ENCODE data around the gene ACOT2.

- TF ChIP-seq, protein P1, sequence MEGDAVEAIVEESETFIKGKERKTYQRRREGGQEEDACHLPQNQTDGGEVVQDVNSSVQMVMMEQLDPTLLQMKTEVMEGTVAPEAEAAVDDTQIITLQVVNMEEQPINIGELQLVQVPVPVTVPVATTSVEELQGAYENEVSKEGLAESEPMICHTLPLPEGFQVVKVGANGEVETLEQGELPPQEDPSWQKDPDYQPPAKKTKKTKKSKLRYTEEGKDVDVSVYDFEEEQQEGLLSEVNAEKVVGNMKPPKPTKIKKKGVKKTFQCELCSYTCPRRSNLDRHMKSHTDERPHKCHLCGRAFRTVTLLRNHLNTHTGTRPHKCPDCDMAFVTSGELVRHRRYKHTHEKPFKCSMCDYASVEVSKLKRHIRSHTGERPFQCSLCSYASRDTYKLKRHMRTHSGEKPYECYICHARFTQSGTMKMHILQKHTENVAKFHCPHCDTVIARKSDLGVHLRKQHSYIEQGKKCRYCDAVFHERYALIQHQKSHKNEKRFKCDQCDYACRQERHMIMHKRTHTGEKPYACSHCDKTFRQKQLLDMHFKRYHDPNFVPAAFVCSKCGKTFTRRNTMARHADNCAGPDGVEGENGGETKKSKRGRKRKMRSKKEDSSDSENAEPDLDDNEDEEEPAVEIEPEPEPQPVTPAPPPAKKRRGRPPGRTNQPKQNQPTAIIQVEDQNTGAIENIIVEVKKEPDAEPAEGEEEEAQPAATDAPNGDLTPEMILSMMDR (IDR thresholded peaks at IDR 0.05): no peak
- no peak for TF ChIP-seq POLR2A (IDR thresholded peaks at IDR 0.05)
These were observed 795 bp upstream of the ACOT2 start for GRCh38 chr14:73567951-73568885.

Data from body of pancreas (tissue), 4 donors.